Pancreas (tissue), 10 donors: ENCODE measurements around the gene HSD17B3. TPM values are rescaled to one million over a fixed set of nuclear protein-coding genes. Genes with fewer than 3 reads are reported as not detected.
"Not testable (repeated sequence)": the region's sequence is repeated elsewhere in the genome, so short reads cannot be mapped to it uniquely, and the experiment has no call there.

Experiments
- ATAC-seq, 4 donors: fragments of 200-7000 bp; cut with Tn5 transposase; one replicate each; pipeline versions ENCODE4 v1.8.0 to v1.9.1; 2020; ENCODE audit warnings: mild to moderate bottlenecking in 4 of 4, moderate library complexity in 4 of 4
- DNase-seq, 6 donors: peaks; one replicate each; pipeline ENCODE4 v3.0.0-alpha.2; 2020
- FAIRE-seq: peaks from 2 replicates; lab custom pipeline; 2012; peaks lifted over from hg19 to GRCh38; lab: Jason Lieb, UNC
- H3K27ac ChIP-seq, 4 donors: fragments of 200-600 bp; sonication (generic); 1 replicate in 3 of 4; 2 replicates in 1 of 4; pipeline versions ENCODE4 v1.5.0 to v1.8.0; 2020
- H3K27me3 ChIP-seq, 4 donors: fragments of 200-600 bp; one replicate each; pipeline ENCODE4 v1.8.0; 2021
- H3K36me3 ChIP-seq, 3 donors: fragments of 200-600 bp; sonication (generic) in 1 of 3; one replicate each; pipeline versions ENCODE4 v1.5.0 to v1.8.0; 2020 to 2021
- H3K4me1 ChIP-seq, 3 donors: fragments of 200-600 bp; one replicate each; pipeline ENCODE4 v1.8.0; 2021
- H3K4me3 ChIP-seq, 4 donors: fragments of 200-600 bp; sonication (generic) in 2 of 4; one replicate each; pipeline versions ENCODE4 v1.5.0 to v1.8.0; 2020 to 2021
- H3K9me3 ChIP-seq, 4 donors: fragments of 200-600 bp; one replicate each; pipeline ENCODE4 v1.8.0; 2021
- CTCF ChIP-seq, 4 donors: fragments of 200-600 bp; sonication (generic) in 3 of 4; IDR thresholded peaks; one replicate each; pipeline versions ENCODE4 v1.5.0 to v1.8.0; 2021; ENCODE audit warnings: antibody characterized with exemption in 4 of 4
- WGBS, 2 donors: extraction: QIAGEN DNeasy Blood & Tissue Kit; methylation state at CpG; one replicate each; pipeline ENCODE4 v1.1.7; 2013; 5-methylcytosine and 5-hydroxymethylcytosine counted together
- intact Hi-C, 3 donors: fragments of 100-400 bp; cut with DNase I; formaldehyde crosslinking; loops; one replicate each; pipeline versions ENCODE4 v1.11.1 to v1.14.2; 2022
- polyA plus RNA-seq, 2 donors: library from polyadenylated mRNA; stranded (reverse); fragments of 200-250 nt; gene quantifications; one replicate each; pipeline ENCODE4 v1.2.3, GENCODE V29; 2013
- total RNA-seq, 6 donors: library from RNA; stranded (reverse); fragmentation: NEBNext Ultra II Directional in 4 of 6; extraction: Animal tissue kit (Norgen Biotek cat#: 25700) in 4 of 6; gene quantifications; one replicate each; pipeline versions ENCODE4 v1.2.1 to v1.2.4, GENCODE V29; 2021 to 2023
- donor health status: healthy with polysubstance abuse.
- donor health status: DM: no; HTN: no; CAD: no; lungs with moderate emphysema.
- donor health status: DM: no; HTN: no; CAD: no.
- donor health status: control.
- donor health status: control.
- donor health status: Bipolar disorder and iron deficiency.
- donor health status: DM: yes; HTN: yes; CAD: no.
- donor health status: DM: no; HTN: no; CAD: no.
- donor health status: DM: no; HTN: no; CAD: no.
- donor health status: DM: yes; HTN: yes; CAD: no.

HSD17B3 gene
- total and polyA plus RNA-seq, 8 donors = 0.92 to 35.7 (median 1.7) TPM; not detected in 1

- ATAC-seq = no peak
- H3K4me1 ChIP-seq = peaks cover 0 to 6% (median 0%) of the 10 kb centered on the region in 3 donors
- FAIRE-seq = no peak
- no peak for TF ChIP-seq CTCF (IDR thresholded peaks at IDR 0.05)
- intact Hi-C loops = no loop called here
- no peaks in the 10 kb centered on the region for H3K27me3 ChIP-seq
- no peaks in the 10 kb centered on the region for H3K36me3 ChIP-seq
- no peak overlapping the region for H3K4me3 ChIP-seq
- no peak for DNase-seq
- H3K9me3 ChIP-seq = no peaks in the 10 kb centered on the region
- H3K27ac ChIP-seq = no peak overlapping the region
- WGBS, 2 donors = 63 to 68% methylated on average over 6 of the region's 6 CpGs
Measured at GRCh38 chr9:96243778-96244177, 58.2 kb downstream of the HSD17B3 start.

- H3K4me1 ChIP-seq = peaks cover 0 to 6% (median 0%) of the 10 kb centered on the region in 3 donors
- no peaks in the 10 kb centered on the region for H3K9me3 ChIP-seq
- ATAC-seq (no peak), FAIRE-seq (no peak), DNase-seq (no peak)
- no peaks in the 10 kb centered on the region for H3K36me3 ChIP-seq
- WGBS, 2 donors = 71 to 86% methylated on average over 4 of the region's 4 CpGs
- TF ChIP-seq CTCF (IDR thresholded peaks at IDR 0.05) = no peak
- no peak overlapping the region for H3K4me3 ChIP-seq
- intact Hi-C loops = no loop called here
- H3K27me3 ChIP-seq = no peaks in the 10 kb centered on the region
- H3K27ac ChIP-seq = no peak overlapping the region
Measured at GRCh38 chr9:96242811-96243210, 59.2 kb downstream of the HSD17B3 start.

- 66 to 84% methylated on average over 3 of the region's 3 CpGs for WGBS, 2 donors
- Histone ChIP-seq H3K4me3 (no peak overlapping the region), H3K27me3 (no peaks in the 10 kb centered on the region), H3K36me3 (no peaks in the 10 kb centered on the region), H3K9me3 (no peaks in the 10 kb centered on the region), H3K4me1 (peaks cover 0 to 6% (median 0%) of the 10 kb centered on the region in 3 donors), H3K27ac (no peak overlapping the region)
- intact Hi-C loops = no loop called here
- no peak for DNase-seq
- no peak for TF ChIP-seq CTCF (IDR thresholded peaks at IDR 0.05)
- ATAC-seq = no peak
- FAIRE-seq = no peak
Measured at GRCh38 chr9:96241391-96241809, 60.6 kb downstream of the HSD17B3 start.

GRCh38 chr9:96236854-96237550 is 65.0 kb downstream of the HSD17B3 start:
- WGBS, 2 donors = 72 to 80% methylated on average over 5 of the region's 5 CpGs
- no peaks in the 10 kb centered on the region for H3K36me3 ChIP-seq
- no peak overlapping the region for H3K27ac ChIP-seq
- no peaks in the 10 kb centered on the region for H3K27me3 ChIP-seq
- no peak overlapping the region for H3K4me3 ChIP-seq
- DNase-seq (no peak), ATAC-seq (no peak), FAIRE-seq (no peak)
- intact Hi-C loops = loop anchor here in 2 of 3 donors (10.0 kb wide), 1 partner anchor 78 kb away; no protein-coding TSS in a partner anchor
- no peak for TF ChIP-seq CTCF (IDR thresholded peaks at IDR 0.05)
- no peaks in the 10 kb centered on the region for H3K9me3 ChIP-seq
- H3K4me1 ChIP-seq = no peaks in the 10 kb centered on the region

GRCh38 chr9:96236337-96236736 is 65.6 kb downstream of the HSD17B3 start:
- not testable (repeated sequence) for H3K27ac ChIP-seq, H3K36me3 ChIP-seq, H3K4me3 ChIP-seq, ATAC-seq, FAIRE-seq, H3K27me3 ChIP-seq, H3K9me3 ChIP-seq, DNase-seq, H3K4me1 ChIP-seq
- WGBS, 2 donors = 91 to 92% methylated on average over 6 of the region's 6 CpGs
- intact Hi-C loops = loop anchor here in 2 of 3 donors (10.0 kb wide), 1 partner anchor 78 kb away; no protein-coding TSS in a partner anchor
